GM19468 (cell line): ENCODE results near the gene NR2C2AP.

Experiments used
- ATAC-seq: cut with Tn5 transposase; IDR thresholded peaks from one replicate; pipeline ENCODE4 v1.9.1; 2021; ENCODE audit warnings: mild to moderate bottlenecking, moderate library complexity, moderate number of reproducible peaks; ENCODE audit not compliant: unreplicated experiment; ENCODE audit errors: extremely low read depth

Gene NR2C2AP

GRCh38 chr19:19217099-19217498, 13.9 kb upstream of the NR2C2AP start:
- ATAC-seq = no peak

GRCh38 chr19:19215792-19216191, 12.6 kb upstream of the NR2C2AP start:
- ATAC-seq = no peak

DNA sequence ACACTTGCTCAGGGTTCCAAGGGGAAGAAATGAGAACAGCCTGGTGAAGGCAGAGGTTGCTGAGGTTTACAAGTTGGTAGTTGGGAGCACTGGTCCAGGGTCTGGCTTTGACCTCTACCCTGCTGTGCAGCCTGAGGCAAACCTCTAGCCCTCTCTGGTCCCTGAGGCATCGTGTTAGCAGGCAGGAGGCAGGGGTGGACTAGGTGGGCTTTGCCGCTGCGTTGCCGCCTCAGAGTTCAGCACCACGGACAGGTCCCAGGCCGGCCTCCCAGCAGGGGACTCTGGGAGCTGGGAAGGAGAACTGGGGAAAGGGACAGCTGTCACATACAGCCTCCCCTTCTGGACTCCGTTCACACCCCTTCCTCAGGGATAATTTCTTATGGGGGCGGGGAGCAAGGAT, 11.7 kb upstream of the NR2C2AP start:
- no peak for ATAC-seq

GRCh38 chr19:19214159-19214490, 10.9 kb upstream of the NR2C2AP start:
- ATAC-seq = no peak

GRCh38 chr19:19213426-19214158, 10.4 kb upstream of the NR2C2AP start:
- ATAC-seq = no peak

- ATAC-seq = no peak
These were observed 9.7 kb upstream of the NR2C2AP start for GRCh38 chr19:19212916-19213315.

DNA sequence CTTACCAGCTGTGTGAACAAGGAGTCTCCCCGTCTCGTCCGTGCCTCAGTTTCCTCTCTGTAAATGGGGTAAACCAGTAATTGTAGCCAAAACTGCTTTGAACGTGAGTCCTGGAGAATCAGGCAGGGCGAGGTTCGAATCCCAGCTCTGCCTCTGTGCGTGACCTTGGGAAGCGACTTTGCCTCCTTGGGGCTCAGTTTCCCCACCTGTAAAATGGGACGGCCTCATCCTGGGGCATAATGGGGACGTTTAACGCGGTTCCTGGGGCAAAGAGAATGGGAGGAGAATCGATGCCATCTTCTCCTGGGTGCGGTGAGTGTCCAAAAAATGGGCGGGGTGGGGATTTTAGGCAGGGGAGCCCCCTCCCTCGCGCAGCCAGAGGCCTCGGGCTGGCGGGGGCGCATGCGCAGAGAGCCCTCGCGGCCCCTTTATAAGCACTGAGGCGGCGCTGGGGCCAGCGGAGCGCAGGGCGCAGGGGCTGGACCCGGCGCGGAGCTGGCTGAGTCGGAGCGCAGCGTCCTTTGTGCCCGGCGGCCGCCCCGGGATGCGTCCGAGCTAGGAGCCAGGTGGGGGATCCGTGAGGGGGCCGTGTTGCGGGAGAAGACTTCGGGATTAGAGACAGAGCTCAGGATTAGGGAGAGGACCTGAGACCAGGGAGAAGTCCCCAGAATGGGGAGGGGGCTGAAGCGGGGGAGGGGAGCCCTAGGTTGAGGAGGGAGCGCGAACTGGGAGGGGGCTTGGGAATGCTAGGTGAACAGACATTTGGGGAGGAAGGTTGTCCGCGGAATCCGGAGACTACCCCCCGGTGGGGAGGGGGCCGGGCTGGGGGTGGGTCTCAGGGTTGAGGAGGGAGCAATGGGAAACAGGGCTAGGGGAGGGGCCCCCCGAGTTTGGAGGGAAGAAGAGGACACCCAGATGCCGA, 8.5 kb upstream of the NR2C2AP start, which contains the start of gene NCAN:
NCAN (plus strand) TSS at position 460 of the 922 bp plus-strand sequence. CDS start 4,996 bp downstream, outside the sequence.
- ATAC-seq = no peak

GRCh38 chr19:19209372-19209771, 6.2 kb upstream of the NR2C2AP start:
- no peak for ATAC-seq

GRCh38 chr19:19207637-19208572, 4.7 kb upstream of the NR2C2AP start:
- no peak for ATAC-seq

DNA sequence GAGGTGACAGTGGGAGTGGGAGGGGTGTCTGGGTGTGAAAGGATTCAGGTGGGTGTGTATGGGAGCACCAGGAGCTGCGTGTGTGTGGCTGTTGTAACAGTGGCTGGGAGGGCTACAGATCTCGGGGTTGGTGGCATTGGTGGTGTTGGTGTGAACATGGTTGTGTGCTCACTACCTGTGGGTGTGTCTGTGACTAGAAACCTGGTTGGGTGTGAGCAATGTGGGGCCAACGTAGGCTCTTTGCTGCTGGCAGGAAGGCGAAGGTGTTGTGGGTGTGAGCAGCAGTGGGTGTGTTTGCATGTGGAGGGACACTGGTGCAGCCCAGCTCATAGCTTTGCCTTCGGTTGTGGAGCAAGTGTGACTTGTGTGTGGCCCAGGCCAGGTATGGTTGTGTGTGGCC, 3.7 kb upstream of the NR2C2AP start:
- no peak for ATAC-seq

- ATAC-seq = no peak
These were observed 2.5 kb upstream of the NR2C2AP start for GRCh38 chr19:19205416-19206410.

- ATAC-seq = no peak
These were observed 967 bp upstream of the NR2C2AP start for GRCh38 chr19:19204181-19204580.

GRCh38 chr19:19202707-19203011, 555 bp downstream of the NR2C2AP start:
- no peak for ATAC-seq

GRCh38 chr19:19201697-19202630, 1.2 kb downstream of the NR2C2AP start:
- no peak for ATAC-seq

- ATAC-seq = no peak
These were observed 9.3 kb downstream of the NR2C2AP start for GRCh38 chr19:19193926-19194325.

- no peak for ATAC-seq
These were observed 10.2 kb downstream of the NR2C2AP start for GRCh38 chr19:19192910-19193423.

- peak; percentile 77 for ATAC-seq
These were observed 10.9 kb downstream of the NR2C2AP start, which contains the start of the genes BORCS8 and RFXANK for GRCh38 chr19:19192078-19192882. TSS of gene BORCS8 (minus strand) at chr19:19192152. CDS start at chr19:19192117, 35 bp downstream. TSS of gene RFXANK (plus strand) at chr19:19192258. CDS start at chr19:19193947, 1,689 bp downstream.
